Stomach smooth muscle (tissue), 2 donors: Measurements from ENCODE around the gene NPY.

Experiments
- H3K27ac ChIP-seq: one replicate; pipeline ENCODE4 v1.7.0; 2013; ENCODE audit warnings: mild to moderate bottlenecking, low read length, inconsistent platforms
- H3K27me3 ChIP-seq, 2 donors: one replicate each; pipeline ENCODE4 v1.7.0; 2013; ENCODE audit warnings: low read length in 2 of 2; ENCODE audit not compliant: insufficient read depth in 2 of 2, control insufficient read depth in 1 of 2
- H3K36me3 ChIP-seq, 2 donors: one replicate each; pipeline ENCODE4 v1.7.0; 2013; ENCODE audit warnings: low read length in 2 of 2; ENCODE audit not compliant: control insufficient read depth in 2 of 2, insufficient read depth in 2 of 2
- H3K4me1 ChIP-seq: one replicate; pipeline ENCODE4 v1.7.0; 2013; ENCODE audit warnings: low read length; ENCODE audit not compliant: control insufficient read depth, insufficient read depth
- H3K4me3 ChIP-seq, 2 donors: one replicate each; pipeline ENCODE4 v1.7.0; 2013; ENCODE audit warnings: low read length in 2 of 2
- H3K9ac ChIP-seq, 2 donors: one replicate each; pipeline ENCODE4 v1.7.0; 2013; ENCODE audit warnings: low read length in 2 of 2, mild to moderate bottlenecking in 1 of 2
- H3K9me3 ChIP-seq, 2 donors: one replicate each; pipeline ENCODE4 v1.7.0; 2013; ENCODE audit warnings: low read length in 2 of 2; ENCODE audit not compliant: control insufficient read depth in 2 of 2
- donor health status: healthy.
- donor health status: Pancreatic carcinoma.

NPY gene

DNA sequence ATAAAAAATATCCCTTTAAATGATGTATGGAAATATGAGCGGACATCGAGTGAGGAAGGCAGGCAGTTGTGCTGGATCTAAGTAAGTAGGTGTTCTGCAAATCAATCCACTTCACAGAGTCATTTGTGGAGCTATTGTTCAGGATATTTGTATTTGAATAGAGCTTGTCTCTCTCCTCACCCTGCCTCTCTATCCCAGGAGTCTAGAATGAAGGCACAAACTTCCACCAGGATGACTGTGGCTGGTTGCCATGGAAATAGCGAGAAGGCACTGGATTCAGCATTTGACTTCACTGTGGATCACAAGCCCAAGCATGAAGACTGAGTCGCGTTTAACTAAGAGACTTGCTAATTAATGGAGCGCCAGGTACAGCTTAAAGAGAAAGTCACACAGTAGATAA is 53.2 kb downstream of the NPY start:
- Histone ChIP-seq H3K4me1 (no peaks in the 10 kb centered on the region), H3K27ac (no peak overlapping the region), H3K36me3 (no peaks in the 10 kb centered on the region), H3K9me3 (no peaks in the 10 kb centered on the region), H3K9ac (no peak overlapping the region), H3K27me3 (no peaks in the 10 kb centered on the region), H3K4me3 (no peak overlapping the region)

DNA sequence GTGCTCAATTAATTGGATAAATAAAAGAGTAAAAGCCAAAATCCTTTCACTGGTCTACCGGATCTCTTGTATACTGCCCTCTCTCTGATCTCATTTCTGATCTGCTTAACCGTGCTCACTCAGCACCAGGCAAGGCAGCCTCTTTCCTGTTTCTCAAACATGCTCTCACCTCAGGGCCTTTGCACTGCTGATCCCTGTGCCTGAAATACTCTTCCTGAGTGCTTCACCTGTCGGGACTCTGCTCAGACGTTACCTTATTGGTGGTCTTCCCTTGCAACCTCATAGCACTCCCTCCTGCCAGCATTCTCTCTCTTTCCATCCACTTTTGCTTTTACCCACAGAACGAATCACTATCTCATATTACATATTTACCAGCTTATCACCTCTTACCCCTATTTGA is 55.6 kb downstream of the NPY start:
- H3K36me3 ChIP-seq, result no peaks in the 10 kb centered on the region
- H3K9me3 ChIP-seq, result no peaks in the 10 kb centered on the region
- H3K9ac ChIP-seq, result no peak overlapping the region
- H3K4me1 ChIP-seq, result no peaks in the 10 kb centered on the region
- H3K27me3 ChIP-seq, result no peaks in the 10 kb centered on the region
- H3K27ac ChIP-seq, result no peak overlapping the region
- no peak overlapping the region for H3K4me3 ChIP-seq

DNA sequence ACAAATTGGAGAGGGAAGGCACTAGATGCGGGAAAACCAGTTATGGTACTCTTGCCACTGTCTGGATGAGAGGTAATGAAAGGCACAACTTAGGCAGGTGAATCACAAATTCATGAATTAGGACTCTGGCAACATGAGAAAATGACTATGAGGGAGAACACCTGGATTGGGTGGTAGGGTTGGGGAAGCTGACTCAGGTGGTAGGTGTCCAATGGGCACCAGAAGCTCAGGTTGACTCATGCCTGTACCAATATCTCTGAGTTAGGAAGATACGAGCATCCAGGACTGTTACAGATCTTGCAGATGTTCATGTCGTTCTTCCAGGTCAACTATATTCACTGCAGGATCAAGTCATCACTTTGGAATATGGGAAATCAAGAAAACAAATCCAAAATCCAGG is 56.7 kb downstream of the NPY start:
- Histone ChIP-seq H3K27me3 (no peaks in the 10 kb centered on the region), H3K36me3 (no peaks in the 10 kb centered on the region), H3K9ac (no peak overlapping the region), H3K4me1 (no peaks in the 10 kb centered on the region), H3K4me3 (no peak overlapping the region), H3K27ac (no peak overlapping the region), H3K9me3 (no peaks in the 10 kb centered on the region)
